Activated CD8-positive, alpha-beta T cell treated with anti-CD3 and anti-CD28 coated beads for 36 hours (primary cell): ENCODE results near the gene BICD1. TPM values are rescaled to one million over a fixed set of nuclear protein-coding genes. Genes with fewer than 3 reads are reported as not detected.

Source experiments
- ATAC-seq: fragments of 200-7000 bp; cut with Tn5 transposase; one replicate; pipeline ENCODE4 v1.10.0; 2021; ENCODE audit warnings: mild to moderate bottlenecking, moderate library complexity
- CTCF ChIA-PET: fragments of 350-600 bp; sonication (Branson Sonifier 250); formaldehyde crosslinking; loops from one replicate; lab custom pipeline; 2021; ENCODE audit warnings: antibody characterized with exemption; lab: Charles Lee
- POLR2A ChIA-PET: fragments of 350-600 bp; sonication (Branson Sonifier 250); formaldehyde crosslinking; loops from one replicate; lab custom pipeline; 2021; ENCODE audit warnings: antibody characterized with exemption; lab: Charles Lee
- DNase-seq: peaks from one replicate; pipeline ENCODE4 v3.0.0-alpha.2; 2020
- H3K27ac Mint-ChIP-seq: one replicate; pipeline ENCODE4 v1.8.0; 2021; ENCODE audit warnings: mild to moderate bottlenecking, mixed read lengths
- H3K27me3 Mint-ChIP-seq: one replicate; pipeline ENCODE4 v1.8.0; 2021; ENCODE audit warnings: mixed read lengths
- H3K36me3 Mint-ChIP-seq: one replicate; pipeline ENCODE4 v1.8.0; 2021; ENCODE audit warnings: low read depth, mixed read lengths
- H3K4me1 Mint-ChIP-seq: one replicate; pipeline ENCODE4 v1.8.0; 2021; ENCODE audit warnings: low read depth, mixed read lengths
- H3K4me3 Mint-ChIP-seq: one replicate; pipeline ENCODE4 v1.8.0; 2021; ENCODE audit warnings: mild to moderate bottlenecking, moderate library complexity, mixed read lengths
- H3K9me3 Mint-ChIP-seq: one replicate; pipeline ENCODE4 v1.8.0; 2021; ENCODE audit warnings: mixed read lengths
- CTCF ChIP-seq: fragments of 200-600 bp; IDR thresholded peaks from one replicate; pipeline ENCODE4 v1.8.0; 2022; ENCODE audit warnings: antibody characterized with exemption, mild to moderate bottlenecking
- intact Hi-C: fragments of 100-400 bp; cut with micrococcal nuclease; formaldehyde crosslinking; loops from one replicate; pipeline ENCODE4 v1.10.0; 2022
- total RNA-seq, 2 experiments: library from RNA; stranded (reverse); gene quantifications; one replicate each; pipeline ENCODE4 v1.2.3, GENCODE V29; 2021

The BICD1 gene
- total RNA-seq, 2 experiments from 2014 or later: 12.5 to 13.2 TPM

GRCh38 chr12:32420356-32420755 is 313.7 kb downstream of the BICD1 start:
- ChIA-PET POLR2A (no interaction called here), CTCF (no interaction called here)
- Mint-ChIP-seq H3K9me3 (peaks cover 2% of the 10 kb centered on the region), H3K4me1 (no peaks in the 10 kb centered on the region), H3K4me3 (no peak overlapping the region), H3K27ac (no peak overlapping the region), H3K36me3 (no peaks in the 10 kb centered on the region), H3K27me3 (no peaks in the 10 kb centered on the region)
- DNase-seq (no peak), ATAC-seq (no peak)
- intact Hi-C loops: no loop called here
- TF ChIP-seq CTCF: no peak

GRCh38 chr12:32423559-32423958 is 316.9 kb downstream of the BICD1 start:
- H3K36me3 Mint-ChIP-seq: no peaks in the 10 kb centered on the region
- peaks cover 9% of the 10 kb centered on the region for H3K9me3 Mint-ChIP-seq
- no peak overlapping the region for H3K27ac Mint-ChIP-seq
- DNase-seq: no peak
- H3K4me3 Mint-ChIP-seq: no peak overlapping the region
- no peaks in the 10 kb centered on the region for H3K4me1 Mint-ChIP-seq
- no peak for TF ChIP-seq CTCF
- H3K27me3 Mint-ChIP-seq: peaks cover 1% of the 10 kb centered on the region
- intact Hi-C loops: no loop called here
- no peak for ATAC-seq
- ChIA-PET CTCF (no interaction called here), POLR2A (no interaction called here)

- Mint-ChIP-seq H3K27me3 (peaks cover 1% of the 10 kb centered on the region), H3K36me3 (no peaks in the 10 kb centered on the region), H3K27ac (no peak overlapping the region), H3K4me1 (no peaks in the 10 kb centered on the region), H3K9me3 (peaks cover 8% of the 10 kb centered on the region), H3K4me3 (no peak overlapping the region)
- no peak for TF ChIP-seq CTCF
- intact Hi-C loops: no loop called here
- DNase-seq: no peak
- CTCF ChIA-PET: no interaction called here
- no peak for ATAC-seq
- POLR2A ChIA-PET: no interaction called here
These were observed 324.4 kb downstream of the BICD1 start for GRCh38 chr12:32431025-32431424.

Other genes with a start within 250 kb of the BICD1 start
- gene RESF1, start 147.4 kb upstream of the BICD1 start, total RNA-seq: 10 to 100 TPM; 70.8 to 83.3 TPM